GM23338 (cell line): ENCODE measurements around the gene KCNK1. TPM values are rescaled to one million over a fixed set of nuclear protein-coding genes. Genes with fewer than 3 reads are reported as not detected.

Source experiments
- ATAC-seq: fragments of 200-7000 bp; cut with Tn5 transposase; 3 replicates; pipeline ENCODE4 v1.9.1; 2020
- DNase-seq: peaks from one replicate; pipeline ENCODE4 v3.0.0-alpha.2; 2015; ENCODE audit warnings: low spot score
- H2AFZ ChIP-seq: fragments of 200-600 bp; sonication (generic); 2 replicates; pipeline ENCODE4 v1.8.0; 2016; ENCODE audit warnings: antibody characterized with exemption, mild to moderate bottlenecking, moderate library complexity
- H3F3A ChIP-seq: fragments of 200-600 bp; sonication (generic); replicated peaks from 2 replicates; pipeline ENCODE4 v1.8.0; 2017; ENCODE audit warnings: antibody characterized with exemption, mixed run types, low read depth
- H3K27ac ChIP-seq: fragments of 200-600 bp; sonication (generic); 2 replicates; pipeline ENCODE4 v1.6.1; 2016; ENCODE audit warnings: low read depth
- H3K27me3 ChIP-seq: fragments of 200-600 bp; sonication (generic); 2 replicates; pipeline ENCODE4 v1.8.0; 2016; ENCODE audit warnings: mild to moderate bottlenecking, mixed run types, moderate library complexity; ENCODE audit not compliant: insufficient read depth
- H3K36me3 ChIP-seq: fragments of 200-600 bp; sonication (generic); 2 replicates; pipeline ENCODE4 v1.8.0; 2016; ENCODE audit warnings: mild to moderate bottlenecking; ENCODE audit not compliant: insufficient read depth
- H3K4me1 ChIP-seq: fragments of 200-600 bp; sonication (generic); 2 replicates; pipeline ENCODE4 v1.8.0; 2016; ENCODE audit warnings: mild to moderate bottlenecking, moderate library complexity; ENCODE audit not compliant: insufficient read depth
- H3K4me2 ChIP-seq: fragments of 200-600 bp; sonication (generic); 2 replicates; pipeline ENCODE4 v1.7.1; 2017; ENCODE audit warnings: mixed run types
- H3K4me3 ChIP-seq: fragments of 200-600 bp; sonication (generic); 2 replicates; pipeline ENCODE4 v1.6.1; 2016; ENCODE audit warnings: mixed run types
- H3K79me2 ChIP-seq: fragments of 200-600 bp; sonication (generic); replicated peaks from 2 replicates; pipeline ENCODE4 v1.8.0; 2017; ENCODE audit warnings: mild to moderate bottlenecking; ENCODE audit not compliant: insufficient read depth
- H3K9me2 ChIP-seq: fragments of 200-600 bp; sonication (generic); 2 replicates; pipeline ENCODE4 v1.8.0; 2017; ENCODE audit not compliant: insufficient read depth
- H4K20me1 ChIP-seq: fragments of 200-600 bp; sonication (generic); replicated peaks from 2 replicates; pipeline ENCODE4 v1.8.0; 2017; ENCODE audit warnings: mild to moderate bottlenecking; ENCODE audit not compliant: insufficient read depth
- H3K27ac Mint-ChIP-seq: 2 replicates; pipeline ENCODE4 v1.8.0; 2020; ENCODE audit warnings: inconsistent platforms, mild to moderate bottlenecking, moderate library complexity, mixed read lengths
- H3K27me3 Mint-ChIP-seq: 3 replicates; pipeline ENCODE4 v1.8.0; 2022; ENCODE audit warnings: low read depth, mild to moderate bottlenecking, moderate library complexity, mixed read lengths, inconsistent platforms; ENCODE audit not compliant: insufficient read depth, poor library complexity
- H3K36me3 Mint-ChIP-seq: 3 replicates; pipeline ENCODE4 v1.8.0; 2021; ENCODE audit warnings: low read depth, mild to moderate bottlenecking, inconsistent platforms, moderate library complexity, mixed read lengths
- H3K4me1 Mint-ChIP-seq: 3 replicates; pipeline ENCODE4 v1.8.0; 2020; ENCODE audit warnings: mild to moderate bottlenecking, inconsistent platforms, mixed read lengths
- H3K4me3 Mint-ChIP-seq: 3 replicates; pipeline ENCODE4 v1.8.0; 2021; ENCODE audit warnings: moderate library complexity, mild to moderate bottlenecking, inconsistent platforms, mixed read lengths
- H3K9me3 Mint-ChIP-seq: 3 replicates; pipeline ENCODE4 v1.8.0; 2020; ENCODE audit warnings: moderate library complexity, mild to moderate bottlenecking, inconsistent platforms, mixed read lengths
- EZH2 ChIP-seq: fragments of 200-600 bp; sonication (generic); IDR thresholded peaks from one replicate; pipeline ENCODE4 v1.8.0; 2017; ENCODE audit warnings: antibody characterized with exemption, mild to moderate bottlenecking, low read depth; ENCODE audit not compliant: unreplicated experiment
- ZNF462 ChIP-seq: fragments of 250-450 bp; sonication (Bioruptor Pico); IDR thresholded peaks from 2 replicates; pipeline ENCODE4 v1.5.0; 2020; ENCODE audit warnings: mild to moderate bottlenecking, moderate library complexity
- polyA plus RNA-seq: library from polyadenylated mRNA; unstranded; fragments of >200 nt; fragmentation: Nextera tagmentation; extraction: Ambion mirVana; gene quantifications from 2 replicates; pipeline ENCODE4 v1.2.1, GENCODE V29; 2016
- total RNA-seq: library from RNA; depleted of rRNA; stranded (reverse); fragments of >200 nt; shearing (Covaris generic); gene quantifications from 2 replicates; pipeline ENCODE4 v1.2.3, GENCODE V29; 2014

Gene KCNK1
- total and polyA plus RNA-seq, 2 experiments from 2014 or later: 10.1 to 12.7 TPM

GRCh38 chr1:233586301-233586700 is 27.6 kb upstream of the KCNK1 start (continued):
- TF ChIP-seq ZNF462: no peak

- H4K20me1 ChIP-seq: no peaks in the 10 kb centered on the region
- Mint-ChIP-seq H3K9me3 (no peaks in the 10 kb centered on the region; the same call in 2 of the 3 replicates), H3K36me3 (no peaks in the 10 kb centered on the region), H3K27ac (no peak overlapping the region), H3K4me1 (peaks cover 7% of the 10 kb centered on the region; the same call in 2 of the 3 replicates), H3K27me3 (peaks cover 7% of the 10 kb centered on the region), H3K4me3 (no peak overlapping the region)
- no peaks in the 10 kb centered on the region for H3K79me2 ChIP-seq
- no peaks in the 10 kb centered on the region for H3K4me1 ChIP-seq
- H3F3A ChIP-seq: no peaks in the 10 kb centered on the region
- DNase-seq (no peak), ATAC-seq (no peak)
- no peak overlapping the region for H3K4me2 ChIP-seq
- H3K9me2 ChIP-seq: no peaks in the 10 kb centered on the region
- no peaks in the 10 kb centered on the region for H3K36me3 ChIP-seq
- no peak for TF ChIP-seq EZH2
- no peak overlapping the region for H2AFZ ChIP-seq
- H3K27ac ChIP-seq: no peak overlapping the region
- H3K4me3 ChIP-seq: no peak overlapping the region
- H3K27me3 ChIP-seq: peaks cover 39% of the 10 kb centered on the region
These were observed 26.7 kb upstream of the KCNK1 start for GRCh38 chr1:233587196-233587595.
